GM12878 (cell line): ENCODE results near the gene GPM6B. TPM values are rescaled to one million over a fixed set of nuclear protein-coding genes. Genes with fewer than 3 reads are reported as not detected.

Experiments used
- ATAC-seq: fragments of 200-7000 bp; cut with Tn5 transposase; 3 replicates; pipeline ENCODE4 v1.9.1; 2020; ENCODE audit warnings: mild to moderate bottlenecking, moderate library complexity
- BruUV-seq: library from RNA; stranded (reverse); fragments of 400-500 nt; replicated peaks from 2 replicates; lab custom pipeline; 2021; lab: Mats Ljungman, UMichigan
- CTCF ChIA-PET: fragments of 300-600 bp; sonication (Branson Sonifier 250); formaldehyde crosslinking; extraction: SDS; loops from one replicate; lab custom pipeline; 2021; ENCODE audit warnings: inconsistent platforms; lab: Yijun Ruan, JAX
- POLR2A ChIA-PET: fragments of 350-600 bp; formaldehyde crosslinking; extraction: SDS; loops from one replicate; lab custom pipeline; 2021; ENCODE audit warnings: inconsistent platforms; lab: Charles Lee
- RAD21 ChIA-PET: fragments of 300-600 bp; sonication (Branson Sonifier 250); formaldehyde crosslinking; loops from one replicate; lab custom pipeline; 2023; ENCODE audit warnings: antibody characterized with exemption; ENCODE audit not compliant: unreplicated experiment; lab: Charles Lee
- SMC1A ChIA-PET: fragments of 300-600 bp; sonication (Branson Sonifier 250); formaldehyde crosslinking; loops from one replicate; lab custom pipeline; 2023; ENCODE audit not compliant: unreplicated experiment, uncharacterized antibody; lab: Charles Lee
- DNase-seq: peaks from one replicate; pipeline ENCODE4 v3.0.0-alpha.2; 2011; ENCODE audit warnings: low read depth, low spot score
- FAIRE-seq: peaks from 3 replicates; lab custom pipeline; 2011; peaks lifted over from hg19 to GRCh38; lab: Jason Lieb, UNC
- H2AFZ ChIP-seq: 2 replicates; pipeline ENCODE4 v1.6.0; 2011; ENCODE audit warnings: low read depth, low read length, control low read depth; ENCODE audit not compliant: control insufficient read depth
- H3K27ac ChIP-seq: 2 replicates; pipeline ENCODE4 v1.5.1; 2011; ENCODE audit warnings: control low read depth; ENCODE audit not compliant: control insufficient read depth, insufficient read depth
- H3K27me3 ChIP-seq, 2 experiments: replicated peaks in 1 of 2; 2 replicates each; pipeline versions ENCODE4 v1.6.0 to v1.6.1; 2011; ENCODE audit warnings: low read length in 1 of 2; ENCODE audit not compliant: control insufficient read depth in 2 of 2, insufficient read depth in 2 of 2
- H3K36me3 ChIP-seq, 2 experiments: 2 replicates each; pipeline ENCODE4 v1.5.1; 2011; ENCODE audit warnings: low read length in 1 of 2; ENCODE audit not compliant: control insufficient read depth in 2 of 2, insufficient read depth in 2 of 2
- H3K4me1 ChIP-seq: 2 replicates; pipeline ENCODE4 v1.6.1; 2011; ENCODE audit warnings: mild to moderate bottlenecking, low read length, moderate library complexity, mixed read lengths; ENCODE audit not compliant: control insufficient read depth, insufficient read depth
- H3K4me2 ChIP-seq: 2 replicates; pipeline ENCODE4 v1.6.0; 2011; ENCODE audit warnings: control low read depth; ENCODE audit not compliant: control insufficient read depth, insufficient read depth
- H3K4me3 ChIP-seq: fragments of 200-600 bp; sonication (generic); 2 replicates; pipeline ENCODE4 v1.5.1; 2016
- H3K79me2 ChIP-seq: 2 replicates; pipeline ENCODE4 v1.6.0; 2011; ENCODE audit warnings: low read length; ENCODE audit not compliant: control insufficient read depth, insufficient read depth
- H3K9ac ChIP-seq: 2 replicates; pipeline ENCODE4 v1.8.0; 2011; ENCODE audit warnings: low read length, control low read depth, mixed read lengths; ENCODE audit not compliant: control insufficient read depth, insufficient read depth
- H3K9me3 ChIP-seq: replicated peaks from 3 replicates; pipeline ENCODE4 v1.5.1; 2011; ENCODE audit warnings: mild to moderate bottlenecking, low read length; ENCODE audit not compliant: control insufficient read depth, insufficient read depth
- H4K20me1 ChIP-seq: 2 replicates; pipeline ENCODE4 v1.6.0; 2011; ENCODE audit not compliant: control insufficient read depth, insufficient read depth
- CBFB ChIP-seq: IDR thresholded peaks from 2 replicates; pipeline ENCODE4 v1.6.1; 2016; ENCODE audit warnings: antibody characterized with exemption, low read depth
- CHD4 ChIP-seq: fragments of 200-600 bp; sonication (generic); IDR thresholded peaks from 2 replicates; pipeline ENCODE4 v1.6.1; 2016; ENCODE audit warnings: mild to moderate bottlenecking
- FOS ChIP-seq: IDR thresholded peaks from 3 replicates; pipeline ENCODE4 v1.6.1; 2011; ENCODE audit warnings: borderline replicate concordance; ENCODE audit not compliant: insufficient read length; ENCODE audit errors: extremely low read depth
- GABPA ChIP-seq: IDR thresholded peaks from 2 replicates; pipeline ENCODE4 v1.6.1; 2014; ENCODE audit warnings: antibody characterized with exemption, low read depth, mild to moderate bottlenecking, inconsistent platforms
- HCFC1 ChIP-seq: fragments of 150-350 bp; IDR thresholded peaks from 2 replicates; pipeline ENCODE4 v1.6.1; 2014; ENCODE audit warnings: low read length
- HDAC2 ChIP-seq: fragments of 200-600 bp; sonication (generic); IDR thresholded peaks from 2 replicates; pipeline ENCODE4 v1.6.1; 2017
- HDAC6 ChIP-seq: fragments of 200-600 bp; sonication (generic); IDR thresholded peaks from one replicate; pipeline ENCODE4 v1.8.0; 2017; ENCODE audit warnings: antibody characterized with exemption; ENCODE audit not compliant: unreplicated experiment
- NFYB ChIP-seq: IDR thresholded peaks from 2 replicates; pipeline ENCODE4 v1.6.1; 2011; ENCODE audit warnings: low read depth, mild to moderate bottlenecking, low read length, improper control_type of control experiment, moderate library complexity; ENCODE audit not compliant: insufficient read depth
- RUNX3 ChIP-seq: IDR thresholded peaks from 2 replicates; pipeline ENCODE4 v1.6.1; 2012; ENCODE audit warnings: low read length, inconsistent platforms
- TARDBP ChIP-seq: IDR thresholded peaks from 2 replicates; pipeline ENCODE4 v1.6.1; 2016; ENCODE audit warnings: borderline replicate concordance
- WGBS: methylation state at CpG from one replicate; pipeline ENCODE4 v1.1.6; 2016; ENCODE audit warnings: low lambda C conversion rate; ENCODE audit not compliant: insufficient replicate concordance, insufficient coverage; ENCODE audit errors: missing lambda C conversion rate; 5-methylcytosine and 5-hydroxymethylcytosine counted together
- in situ Hi-C: fragments of 300-500 bp; cut with MboI; formaldehyde crosslinking; loops from 9 replicates; pipeline ENCODE4 v1.14.3; 2018; ENCODE audit warnings: mixed read lengths
- intact Hi-C: fragments of 100-400 bp; cut with micrococcal nuclease; formaldehyde crosslinking; loops from one replicate; pipeline ENCODE4 v1.14.2; 2022; ENCODE audit not compliant: unreplicated experiment
- polyA plus RNA-seq, 11 experiments: library from polyadenylated mRNA; depleted of rRNA in 4 of 11; unstranded in 6 of 11; stranded (reverse) in 5 of 11; fragments of >200 nt; fragmentation: Nextera tagmentation in 4 of 11; fragmentation: Illumina TruSeq in 1 of 11; extraction: Ambion mirVana in 4 of 11; extraction: Trizol in 1 of 11; gene quantifications; 1 replicate in 1 of 11; 2 replicates in 10 of 11; pipeline versions ENCODE4 v1.2.1 to v1.2.3, GENCODE V29; 2011 to 2016; ENCODE audit warnings: inconsistent platforms in 2 of 11, missing spikeins in 2 of 11, low read depth in 1 of 11
- total RNA-seq, 4 experiments: library from RNA; depleted of rRNA in 3 of 4; stranded (reverse); fragments of >200 nt in 3 of 4; fragmentation: Illumina TruSeq in 1 of 4; extraction: Trizol in 1 of 4; gene quantifications; 2 replicates each; pipeline versions ENCODE4 v1.2.1 to v1.2.3, GENCODE V29; 2013 to 2021
- TF ChIP-seq, protein P1 (sequence below): IDR thresholded peaks from 2 replicates; pipeline ENCODE4 v1.6.1; 2012; ENCODE audit warnings: low read depth, low read length, improper control_type of control experiment
- TF ChIP-seq, protein P2 (sequence below): IDR thresholded peaks from 2 replicates; pipeline ENCODE4 v1.6.1; 2012; ENCODE audit warnings: low read length, inconsistent platforms
- TF ChIP-seq, protein P3 (sequence below): IDR thresholded peaks from 2 replicates; pipeline ENCODE4 v1.6.1; 2011; ENCODE audit warnings: low read depth, mild to moderate bottlenecking, low read length, moderate library complexity, borderline replicate concordance; ENCODE audit errors: extremely low read depth
- TF ChIP-seq, protein P4 (sequence below): fragments of 450-650 bp; formaldehyde crosslinking; IDR thresholded peaks from 2 replicates; pipeline ENCODE4 v1.4.0; 2022; ENCODE audit warnings: mild to moderate bottlenecking, moderate library complexity

The GPM6B gene
- total and polyA plus RNA-seq, 10 of the 15 experiments (the other 5 are each of a cell fraction or from before 2014, with no cell fraction given) = 0.01 to 2.6 (median 0.37) TPM; not detected in 2

DNA sequence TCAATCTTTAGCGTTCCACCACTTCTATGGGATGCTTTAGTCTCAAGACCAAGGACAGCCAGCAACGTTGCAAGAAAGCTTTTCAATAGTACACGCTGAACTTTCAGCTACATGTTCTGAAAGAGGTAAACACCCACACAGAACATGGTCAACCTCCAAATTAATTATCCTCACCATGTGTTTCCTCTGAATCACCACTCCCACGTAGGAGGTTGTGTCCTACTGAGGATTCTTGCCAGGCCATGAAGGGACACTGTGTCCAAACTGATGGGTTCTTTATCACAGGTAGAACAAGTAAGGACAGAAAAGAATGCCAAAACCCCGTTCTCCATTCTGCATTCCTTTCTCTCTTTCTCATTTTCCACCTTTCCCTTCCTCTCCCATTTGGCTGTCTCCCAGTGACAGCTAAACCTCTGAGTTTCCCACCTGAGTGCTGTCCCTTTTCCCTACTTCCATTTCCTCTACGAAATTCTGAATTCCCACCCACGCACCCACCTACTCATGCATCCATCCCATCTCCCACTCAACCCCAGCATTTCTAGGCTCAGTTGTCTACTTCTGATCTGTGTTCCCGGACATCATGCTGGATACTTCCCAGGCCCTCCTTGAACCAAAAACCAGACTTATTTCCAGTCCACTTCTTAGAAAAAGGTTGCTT, 29.0 kb upstream of the GPM6B start:
- Histone ChIP-seq H3K27ac (no peak overlapping the region), H4K20me1 (no peaks in the 10 kb centered on the region), H3K9ac (no peak overlapping the region), H3K4me1 (no peaks in the 10 kb centered on the region), H3K36me3 (no peaks in the 10 kb centered on the region), H3K27me3 (no peaks in the 10 kb centered on the region), H3K4me2 (no peak overlapping the region), H3K79me2 (no peaks in the 10 kb centered on the region), H3K4me3 (no peak overlapping the region), H3K9me3 (no peaks in the 10 kb centered on the region; the same call in 2 of the 3 replicates), H2AFZ (no peak overlapping the region)
- intact Hi-C loops = no loop called here
- ChIA-PET SMC1A (interaction anchor here (1.1 to 1.7 kb wide), 2 partner anchors 9 to 16 kb away, joined by 4 to 5 read pairs; no protein-coding TSS in a partner anchor), POLR2A (no interaction called here), RAD21 (interaction anchor here (0.9 kb wide), 1 partner anchor 64 kb away, joined by 3 read pairs; no protein-coding TSS in a partner anchor), CTCF (no interaction called here)
- ATAC-seq (no peak), DNase-seq (no peak), FAIRE-seq (no peak)
- in situ Hi-C loops = no loop called here
- WGBS = 36% methylated on average over 8 of the region's 8 CpGs
- no TSS peak for BruUV-seq
- TF ChIP-seq HDAC2 = no peak
- TF ChIP-seq, protein P1, sequence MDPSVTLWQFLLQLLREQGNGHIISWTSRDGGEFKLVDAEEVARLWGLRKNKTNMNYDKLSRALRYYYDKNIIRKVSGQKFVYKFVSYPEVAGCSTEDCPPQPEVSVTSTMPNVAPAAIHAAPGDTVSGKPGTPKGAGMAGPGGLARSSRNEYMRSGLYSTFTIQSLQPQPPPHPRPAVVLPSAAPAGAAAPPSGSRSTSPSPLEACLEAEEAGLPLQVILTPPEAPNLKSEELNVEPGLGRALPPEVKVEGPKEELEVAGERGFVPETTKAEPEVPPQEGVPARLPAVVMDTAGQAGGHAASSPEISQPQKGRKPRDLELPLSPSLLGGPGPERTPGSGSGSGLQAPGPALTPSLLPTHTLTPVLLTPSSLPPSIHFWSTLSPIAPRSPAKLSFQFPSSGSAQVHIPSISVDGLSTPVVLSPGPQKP = no peak
- TF ChIP-seq NFYB = no peak
- no peak for TF ChIP-seq RUNX3
- TF ChIP-seq CBFB = no peak
- no peak for TF ChIP-seq FOS
- no peak for TF ChIP-seq TARDBP
- TF ChIP-seq, protein P2, sequence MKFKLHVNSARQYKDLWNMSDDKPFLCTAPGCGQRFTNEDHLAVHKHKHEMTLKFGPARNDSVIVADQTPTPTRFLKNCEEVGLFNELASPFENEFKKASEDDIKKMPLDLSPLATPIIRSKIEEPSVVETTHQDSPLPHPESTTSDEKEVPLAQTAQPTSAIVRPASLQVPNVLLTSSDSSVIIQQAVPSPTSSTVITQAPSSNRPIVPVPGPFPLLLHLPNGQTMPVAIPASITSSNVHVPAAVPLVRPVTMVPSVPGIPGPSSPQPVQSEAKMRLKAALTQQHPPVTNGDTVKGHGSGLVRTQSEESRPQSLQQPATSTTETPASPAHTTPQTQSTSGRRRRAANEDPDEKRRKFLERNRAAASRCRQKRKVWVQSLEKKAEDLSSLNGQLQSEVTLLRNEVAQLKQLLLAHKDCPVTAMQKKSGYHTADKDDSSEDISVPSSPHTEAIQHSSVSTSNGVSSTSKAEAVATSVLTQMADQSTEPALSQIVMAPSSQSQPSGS = no peak
- TF ChIP-seq HDAC6 = no peak
- TF ChIP-seq, protein P3, sequence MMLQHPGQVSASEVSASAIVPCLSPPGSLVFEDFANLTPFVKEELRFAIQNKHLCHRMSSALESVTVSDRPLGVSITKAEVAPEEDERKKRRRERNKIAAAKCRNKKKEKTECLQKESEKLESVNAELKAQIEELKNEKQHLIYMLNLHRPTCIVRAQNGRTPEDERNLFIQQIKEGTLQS = no peak
- no peak for TF ChIP-seq CHD4
- no peak for TF ChIP-seq HCFC1
- no peak for TF ChIP-seq GABPA
- TF ChIP-seq, protein P4, sequence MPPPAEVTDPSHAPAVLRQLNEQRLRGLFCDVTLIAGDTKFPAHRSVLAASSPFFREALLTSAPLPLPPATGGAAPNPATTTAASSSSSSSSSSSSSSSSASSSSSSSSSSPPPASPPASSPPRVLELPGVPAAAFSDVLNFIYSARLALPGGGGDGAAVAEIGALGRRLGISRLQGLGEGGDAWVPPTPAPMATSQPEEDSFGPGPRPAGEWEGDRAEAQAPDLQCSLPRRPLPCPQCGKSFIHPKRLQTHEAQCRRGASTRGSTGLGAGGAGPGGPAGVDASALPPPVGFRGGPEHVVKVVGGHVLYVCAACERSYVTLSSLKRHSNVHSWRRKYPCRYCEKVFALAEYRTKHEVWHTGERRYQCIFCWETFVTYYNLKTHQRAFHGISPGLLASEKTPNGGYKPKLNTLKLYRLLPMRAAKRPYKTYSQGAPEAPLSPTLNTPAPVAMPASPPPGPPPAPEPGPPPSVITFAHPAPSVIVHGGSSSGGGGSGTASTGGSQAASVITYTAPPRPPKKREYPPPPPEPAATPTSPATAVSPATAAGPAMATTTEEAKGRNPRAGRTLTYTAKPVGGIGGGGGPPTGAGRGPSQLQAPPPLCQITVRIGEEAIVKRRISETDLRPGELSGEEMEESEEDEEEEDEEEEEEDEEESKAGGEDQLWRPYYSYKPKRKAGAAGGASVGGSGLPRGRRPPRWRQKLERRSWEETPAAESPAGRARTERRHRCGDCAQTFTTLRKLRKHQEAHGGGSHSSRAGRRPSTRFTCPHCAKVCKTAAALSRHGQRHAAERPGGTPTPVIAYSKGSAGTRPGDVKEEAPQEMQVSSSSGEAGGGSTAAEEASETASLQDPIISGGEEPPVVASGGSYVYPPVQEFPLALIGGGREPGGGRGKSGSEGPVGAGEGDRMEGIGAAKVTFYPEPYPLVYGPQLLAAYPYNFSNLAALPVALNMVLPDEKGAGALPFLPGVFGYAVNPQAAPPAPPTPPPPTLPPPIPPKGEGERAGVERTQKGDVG (CRISPR knock-in tag) = no peak
